HCT116 (cell line): ENCODE data around the gene PIK3R4. TPM values are rescaled to one million over a fixed set of nuclear protein-coding genes. Genes with fewer than 3 reads are reported as not detected.

ENCODE experiments used
- ATAC-seq: fragments of 200-7000 bp; cut with Tn5 transposase; 2 replicates; pipeline ENCODE4 v1.9.1; 2020; ENCODE audit warnings: mild to moderate bottlenecking, moderate library complexity
- BruUV-seq: library from RNA; stranded (reverse); fragments of 400-500 nt; replicated peaks from 2 replicates; lab custom pipeline; 2021; lab: Mats Ljungman, UMichigan
- CTCF ChIA-PET: fragments of 300-600 bp; sonication (Branson Sonifier 250); formaldehyde crosslinking; loops from one replicate; lab custom pipeline; 2021; ENCODE audit warnings: antibody characterized with exemption; lab: Charles Lee
- POLR2A ChIA-PET: fragments of 300-600, 350-600 bp; sonication (Branson Sonifier 250); formaldehyde crosslinking; loops from one replicate; lab custom pipeline; 2021; ENCODE audit warnings: antibody characterized with exemption; lab: Charles Lee
- RAD21 ChIA-PET, 2 experiments: fragments of 300-600 bp; sonication (Branson Sonifier 250); formaldehyde crosslinking; loops; one replicate each; lab custom pipeline; 2023; ENCODE audit warnings: low total read pairs in 2 of 2; ENCODE audit not compliant: uncharacterized antibody in 2 of 2, unreplicated experiment in 2 of 2, low non-redundant PET in 1 of 2; lab: Charles Lee
- DNase-seq: peaks from one replicate; pipeline ENCODE4 v3.0.0-alpha.2; 2010; ENCODE audit warnings: low read depth, low spot score
- H2AFZ ChIP-seq: fragments of 200-600 bp; shearing (Covaris generic), sonication (generic); 2 replicates; pipeline ENCODE4 v1.6.1; 2017; ENCODE audit warnings: low read depth, mixed run types, mixed read lengths, antibody characterized with exemption, low read length; ENCODE audit not compliant: poor library complexity, severe bottlenecking
- H3K27ac ChIP-seq: 2 replicates; pipeline ENCODE4 v1.5.1; 2012; ENCODE audit warnings: low read depth, low read length
- H3K27me3 ChIP-seq: fragments of 200-600 bp; sonication (generic); 2 replicates; pipeline ENCODE4 v1.6.1; 2016; ENCODE audit warnings: mixed run types, low read length, mixed read lengths; ENCODE audit not compliant: insufficient read depth
- H3K36me3 ChIP-seq, 2 experiments: fragments of 200-500 bp in 1 of 2; fragments of 200-600 bp in 1 of 2; sonication (Bioruptor generic) in 1 of 2; sonication (generic) in 1 of 2; 2 replicates each; pipeline versions ENCODE4 v1.5.1 to v1.6.1; 2014 to 2016; ENCODE audit warnings: low read length in 2 of 2, inconsistent platforms in 1 of 2, mixed read lengths in 1 of 2, mixed run types in 1 of 2; ENCODE audit not compliant: insufficient read depth in 2 of 2, control insufficient read depth in 1 of 2
- H3K4me1 ChIP-seq, 2 experiments: fragments of 200-600 bp in 1 of 2; sonication (generic) in 1 of 2; 2 replicates each; pipeline versions ENCODE4 v1.5.1 to v1.6.1; 2012 to 2017; ENCODE audit warnings: low read length in 2 of 2, inconsistent platforms in 1 of 2, mild to moderate bottlenecking in 1 of 2, mixed read lengths in 1 of 2, mixed run types in 1 of 2, moderate library complexity in 1 of 2; ENCODE audit not compliant: insufficient read depth in 2 of 2, control insufficient read depth in 1 of 2
- H3K4me2 ChIP-seq: fragments of 200-600 bp; sonication (generic); 2 replicates; pipeline ENCODE4 v1.6.1; 2017; ENCODE audit warnings: mixed run types, low read length, mixed read lengths
- H3K4me3 ChIP-seq, 2 experiments: fragments of 200-600 bp in 1 of 2; sonication (generic) in 1 of 2; replicated peaks in 1 of 2; 2 replicates each; pipeline ENCODE4 v1.5.1; 2011 to 2016; ENCODE audit warnings: low read length in 2 of 2, control low read depth in 1 of 2, low read depth in 1 of 2, mild to moderate bottlenecking in 1 of 2, mixed read lengths in 1 of 2, mixed run types in 1 of 2
- H3K79me2 ChIP-seq: fragments of 200-600 bp; sonication (generic); 2 replicates; pipeline ENCODE4 v1.6.1; 2017; ENCODE audit warnings: mild to moderate bottlenecking, mixed run types, low read length, moderate library complexity, mixed read lengths; ENCODE audit not compliant: insufficient read depth
- H3K9ac ChIP-seq: fragments of 200-600 bp; sonication (generic); 2 replicates; pipeline ENCODE4 v1.6.1; 2016; ENCODE audit warnings: low read length, mixed read lengths
- H3K9me2 ChIP-seq: fragments of 200-600 bp; sonication (generic), shearing (Covaris generic); 2 replicates; pipeline ENCODE4 v1.6.1; 2017; ENCODE audit warnings: mixed run types, mild to moderate bottlenecking, moderate library complexity; ENCODE audit not compliant: insufficient read depth
- H3K9me3 ChIP-seq, 2 experiments: fragments of 200-500 bp in 1 of 2; fragments of 200-600 bp in 1 of 2; sonication (Bioruptor generic) in 1 of 2; sonication (generic) in 1 of 2; 2 replicates each; pipeline ENCODE4 v1.6.1; 2014 to 2017; ENCODE audit warnings: low read length in 2 of 2, mixed read lengths in 2 of 2, inconsistent platforms in 1 of 2, low read depth in 1 of 2, mild to moderate bottlenecking in 1 of 2, mixed run types in 1 of 2, moderate library complexity in 1 of 2; ENCODE audit not compliant: control insufficient read depth in 1 of 2, insufficient read depth in 1 of 2
- H4K20me1 ChIP-seq: fragments of 200-600 bp; sonication (generic), shearing (Covaris generic); 2 replicates; pipeline ENCODE4 v1.6.1; 2017; ENCODE audit warnings: mixed run types, mild to moderate bottlenecking, moderate library complexity; ENCODE audit not compliant: insufficient read depth
- ATF3 ChIP-seq: IDR thresholded peaks from 2 replicates; pipeline ENCODE4 v1.6.1; 2012
- CTCF ChIP-seq, 3 experiments: fragments of 200-600 bp in 1 of 3; sonication (generic) in 1 of 3; IDR thresholded peaks in 2 of 3; conservative IDR thresholded peaks in 1 of 3; 2 replicates each; pipeline ENCODE4 v1.5.1; 2012 to 2017; ENCODE audit warnings: low read depth in 2 of 3, low read length in 2 of 3, antibody characterized with exemption in 1 of 3, borderline replicate concordance in 1 of 3, control low read depth in 1 of 3, mild to moderate bottlenecking in 1 of 3, mixed read lengths in 1 of 3, mixed run types in 1 of 3, moderate library complexity in 1 of 3; ENCODE audit not compliant: insufficient read depth in 1 of 3
- EGR1 ChIP-seq: IDR thresholded peaks from 2 replicates; pipeline ENCODE4 v1.6.1; 2012; ENCODE audit warnings: low read depth
- ELF1 ChIP-seq: IDR thresholded peaks from 2 replicates; pipeline ENCODE4 v1.6.1; 2012; ENCODE audit warnings: low read depth, borderline replicate concordance
- EZH2 ChIP-seq: fragments of 200-600 bp; sonication (generic); IDR thresholded peaks from 2 replicates; pipeline ENCODE4 v1.6.1; 2017; ENCODE audit warnings: antibody characterized with exemption, mixed run types
- EZH2phosphoT487 ChIP-seq: fragments of 200-600 bp; IDR thresholded peaks from 2 replicates; pipeline ENCODE4 v1.6.1; 2018; ENCODE audit warnings: antibody characterized with exemption, borderline replicate concordance
- FOSL1 ChIP-seq: IDR thresholded peaks from 2 replicates; pipeline ENCODE4 v1.6.1; 2012; ENCODE audit warnings: low read depth
- MAX ChIP-seq: IDR thresholded peaks from 2 replicates; pipeline ENCODE4 v1.6.1; 2012
- POLR2A ChIP-seq: IDR thresholded peaks from 2 replicates; pipeline ENCODE4 v1.7.0; 2011; ENCODE audit warnings: borderline replicate concordance; ENCODE audit not compliant: insufficient read depth, insufficient read length; ENCODE audit errors: extremely low read depth
- POLR2AphosphoS5 ChIP-seq: IDR thresholded peaks from 2 replicates; pipeline ENCODE4 v1.6.1; 2011; ENCODE audit warnings: mild to moderate bottlenecking, low read depth, low read length, moderate library complexity
- RAD21 ChIP-seq: IDR thresholded peaks from 2 replicates; pipeline ENCODE4 v1.6.1; 2012; ENCODE audit warnings: low read depth, mild to moderate bottlenecking
- REST ChIP-seq: IDR thresholded peaks from 2 replicates; pipeline ENCODE4 v1.6.1; 2012; ENCODE audit warnings: low read depth
- SIN3A ChIP-seq: IDR thresholded peaks from 2 replicates; pipeline ENCODE4 v1.6.1; 2012; ENCODE audit warnings: low read depth
- SP1 ChIP-seq: IDR thresholded peaks from 2 replicates; pipeline ENCODE4 v1.6.1; 2012; ENCODE audit warnings: low read depth
- TCF7L2 ChIP-seq: IDR thresholded peaks from 2 replicates; pipeline ENCODE4 v1.7.0; 2011; ENCODE audit warnings: borderline replicate concordance, inconsistent platforms; ENCODE audit not compliant: insufficient read depth, insufficient read length; ENCODE audit errors: extremely low read depth
- YY1 ChIP-seq: IDR thresholded peaks from 2 replicates; pipeline ENCODE4 v1.6.1; 2011; ENCODE audit warnings: low read length, low read depth, moderate library complexity, mild to moderate bottlenecking; ENCODE audit not compliant: insufficient replicate concordance; ENCODE audit errors: extremely low read depth
- ZBTB33 ChIP-seq: IDR thresholded peaks from 2 replicates; pipeline ENCODE4 v1.6.1; 2011; ENCODE audit warnings: mild to moderate bottlenecking, low read length, moderate library complexity; ENCODE audit not compliant: insufficient replicate concordance; ENCODE audit errors: extremely low read depth
- ZNF274 ChIP-seq: fragments of 200-500 bp; sonication (Bioruptor generic); IDR thresholded peaks from 2 replicates; pipeline ENCODE4 v1.6.1; 2014; ENCODE audit warnings: mild to moderate bottlenecking, low read depth, low read length, inconsistent platforms
- intact Hi-C: fragments of 100-400 bp; cut with micrococcal nuclease; formaldehyde crosslinking; loops from 2 replicates; pipeline ENCODE4 v1.10.0; 2022
- total RNA-seq: library from RNA; stranded (reverse); gene quantifications from one replicate; pipeline ENCODE4 v1.2.1, GENCODE V29; 2021; ENCODE audit not compliant: unreplicated experiment

The PIK3R4 gene
- total RNA-seq, 1 experiment from 2014 or later, result 23.5 TPM

GRCh38 chr3:130731817-130732216 lies 14.8 kb downstream of the PIK3R4 start (continued):
- TF ChIP-seq ELF1, result no peak
- TF ChIP-seq, all 23 proteins: peak for 0

- Histone ChIP-seq H3K36me3 (peaks cover 11 to 14% of the 10 kb centered on the region in 2 experiments), H3K4me1 (no peaks in the 10 kb centered on the region), H3K4me2 (no peak overlapping the region), H3K4me3 (no peak overlapping the region), H2AFZ (no peak overlapping the region), H3K9ac (no peak overlapping the region), H3K27ac (no peak overlapping the region), H3K9me3 (no peaks in the 10 kb centered on the region), H3K9me2 (no peaks in the 10 kb centered on the region), H3K79me2 (peaks cover 4% of the 10 kb centered on the region), H4K20me1 (peaks cover 4% of the 10 kb centered on the region; the same call in 1 of the 2 replicates), H3K27me3 (no peaks in the 10 kb centered on the region)
- DNase-seq, result no peak
- ATAC-seq, result no peak
- RAD21 ChIA-PET, result no interaction called here
- CTCF ChIA-PET, result no interaction called here
- no TSS peak for BruUV-seq
- POLR2A ChIA-PET, result no interaction called here
- intact Hi-C loops, result no loop called here
- TF ChIP-seq SP1, result no peak
- no peak for TF ChIP-seq EZH2
- no peak for TF ChIP-seq EZH2phosphoT487
- no peak for TF ChIP-seq POLR2A
- no peak for TF ChIP-seq EGR1
- TF ChIP-seq REST, result no peak
- no peak for TF ChIP-seq ZNF274
- TF ChIP-seq ELF1, result no peak
- no peak for TF ChIP-seq CTCF (IDR thresholded peaks at IDR 0.05 in 2 of 3, conservative IDR thresholded peaks at IDR 0.05 in 1 of 3; ENCODE audit: borderline replicate concordance in 1 of 3, insufficient read depth in 1 of 3, low read depth in 2 of 3, low read length in 2 of 3)
- no peak for TF ChIP-seq YY1
- no peak for TF ChIP-seq SIN3A
- no peak for TF ChIP-seq ATF3
- TF ChIP-seq TCF7L2, result no peak
- no peak for TF ChIP-seq RAD21
- no peak for TF ChIP-seq MAX
- no peak for TF ChIP-seq ZBTB33
- TF ChIP-seq POLR2AphosphoS5, result no peak
- TF ChIP-seq FOSL1, result no peak
Measured at GRCh38 chr3:130729154-130729553, 17.5 kb downstream of the PIK3R4 start.
